ENCODE results near the gene CFTR. TPM values are rescaled to one million over a fixed set of nuclear protein-coding genes. Genes with fewer than 3 reads are reported as not detected.
A peak's percentile ranks its signal among the peaks of the same experiment; 100 is the strongest.

CFTR gene
- total RNA-seq, 1 donor from 2014 or later: 0.18 TPM

DNA sequence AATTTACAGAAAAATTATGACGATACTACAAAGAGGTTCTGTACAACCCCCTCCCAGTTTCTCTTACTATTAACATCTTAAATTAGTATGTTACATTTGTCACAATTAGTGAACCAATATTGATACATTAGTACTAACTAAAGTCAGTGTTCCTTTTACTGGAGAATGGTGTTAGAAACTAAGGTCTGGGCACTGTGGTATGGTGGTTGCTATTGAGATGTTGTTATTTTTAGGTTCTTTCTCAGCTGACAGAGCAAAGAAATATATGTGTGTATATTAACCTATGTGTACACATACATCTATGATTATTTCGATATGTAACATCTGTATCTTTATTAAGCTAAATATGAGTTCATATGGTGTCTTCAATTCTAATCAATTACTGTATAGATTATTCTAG, 11.7 kb upstream of the CFTR start:
- H3K9me3 Mint-ChIP-seq (ENCODE audit: unreplicated experiment): no peaks in the 10 kb centered on the region
- H3K4me1 Mint-ChIP-seq (ENCODE audit: unreplicated experiment): no peaks in the 10 kb centered on the region
- H3K4me3 Mint-ChIP-seq (ENCODE audit: unreplicated experiment): no peak overlapping the region
- TF ChIP-seq, protein P1, sequence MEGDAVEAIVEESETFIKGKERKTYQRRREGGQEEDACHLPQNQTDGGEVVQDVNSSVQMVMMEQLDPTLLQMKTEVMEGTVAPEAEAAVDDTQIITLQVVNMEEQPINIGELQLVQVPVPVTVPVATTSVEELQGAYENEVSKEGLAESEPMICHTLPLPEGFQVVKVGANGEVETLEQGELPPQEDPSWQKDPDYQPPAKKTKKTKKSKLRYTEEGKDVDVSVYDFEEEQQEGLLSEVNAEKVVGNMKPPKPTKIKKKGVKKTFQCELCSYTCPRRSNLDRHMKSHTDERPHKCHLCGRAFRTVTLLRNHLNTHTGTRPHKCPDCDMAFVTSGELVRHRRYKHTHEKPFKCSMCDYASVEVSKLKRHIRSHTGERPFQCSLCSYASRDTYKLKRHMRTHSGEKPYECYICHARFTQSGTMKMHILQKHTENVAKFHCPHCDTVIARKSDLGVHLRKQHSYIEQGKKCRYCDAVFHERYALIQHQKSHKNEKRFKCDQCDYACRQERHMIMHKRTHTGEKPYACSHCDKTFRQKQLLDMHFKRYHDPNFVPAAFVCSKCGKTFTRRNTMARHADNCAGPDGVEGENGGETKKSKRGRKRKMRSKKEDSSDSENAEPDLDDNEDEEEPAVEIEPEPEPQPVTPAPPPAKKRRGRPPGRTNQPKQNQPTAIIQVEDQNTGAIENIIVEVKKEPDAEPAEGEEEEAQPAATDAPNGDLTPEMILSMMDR (IDR thresholded peaks at IDR 0.05; ENCODE audit: unreplicated experiment): no peak
- no peak overlapping the region for H3K27ac Mint-ChIP-seq (ENCODE audit: unreplicated experiment)
- no peak for DNase-seq (ENCODE audit: low spot score)
- no peaks in the 10 kb centered on the region for H3K36me3 Mint-ChIP-seq (ENCODE audit: low read depth, unreplicated experiment)
- H3K27me3 Mint-ChIP-seq (ENCODE audit: unreplicated experiment): no peaks in the 10 kb centered on the region

DNA sequence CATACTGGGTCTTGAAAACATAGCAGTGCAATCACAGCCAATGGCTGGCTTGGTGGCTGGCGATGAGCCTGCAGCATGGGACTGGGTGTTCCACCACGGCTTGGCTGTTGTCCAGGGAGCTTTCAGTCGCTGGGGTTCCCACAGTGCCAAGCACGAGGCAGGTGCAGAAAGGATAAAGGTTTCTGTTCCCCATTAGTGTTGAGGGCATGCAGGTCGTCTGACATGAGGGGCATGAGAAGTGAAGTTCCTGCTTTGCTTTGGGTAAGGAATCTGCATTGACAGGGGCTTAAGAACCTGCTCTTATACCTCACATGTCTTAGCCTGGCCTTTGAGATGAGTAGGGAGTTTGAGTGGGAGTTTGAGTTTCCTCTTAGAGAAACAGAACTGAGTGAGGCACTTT, 9.0 kb upstream of the CFTR start:
- Mint-ChIP-seq H3K36me3 (ENCODE audit: low read depth, unreplicated experiment) (no peaks in the 10 kb centered on the region), H3K27me3 (ENCODE audit: unreplicated experiment) (no peaks in the 10 kb centered on the region), H3K27ac (ENCODE audit: unreplicated experiment) (no peak overlapping the region), H3K9me3 (ENCODE audit: unreplicated experiment) (no peaks in the 10 kb centered on the region), H3K4me1 (ENCODE audit: unreplicated experiment) (no peaks in the 10 kb centered on the region), H3K4me3 (ENCODE audit: unreplicated experiment) (no peak overlapping the region)
- no peak for DNase-seq (ENCODE audit: low spot score)
- TF ChIP-seq, protein P1 (IDR thresholded peaks at IDR 0.05; ENCODE audit: unreplicated experiment): no peak

DNA sequence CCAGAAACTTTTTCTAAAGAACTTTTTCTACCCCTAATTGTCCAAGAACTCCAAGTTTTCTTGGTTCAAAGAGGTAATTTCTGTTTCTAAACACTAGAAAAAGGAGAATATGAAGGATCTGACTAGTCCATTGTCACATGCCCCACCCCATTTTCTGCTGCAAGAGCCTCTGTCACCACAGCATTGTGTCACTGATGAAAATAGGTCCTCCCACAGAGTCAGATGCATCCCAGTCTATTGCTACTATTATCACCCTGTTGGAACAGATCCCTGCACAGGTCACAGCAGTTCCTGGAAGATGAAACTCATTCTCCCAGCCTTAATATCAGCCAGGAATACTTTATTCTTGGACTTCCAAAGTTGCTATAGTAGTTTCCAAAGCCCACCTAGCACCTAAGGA, 7.5 kb upstream of the CFTR start:
- Mint-ChIP-seq H3K4me3 (ENCODE audit: unreplicated experiment) (no peak overlapping the region), H3K9me3 (ENCODE audit: unreplicated experiment) (no peaks in the 10 kb centered on the region)

DNA sequence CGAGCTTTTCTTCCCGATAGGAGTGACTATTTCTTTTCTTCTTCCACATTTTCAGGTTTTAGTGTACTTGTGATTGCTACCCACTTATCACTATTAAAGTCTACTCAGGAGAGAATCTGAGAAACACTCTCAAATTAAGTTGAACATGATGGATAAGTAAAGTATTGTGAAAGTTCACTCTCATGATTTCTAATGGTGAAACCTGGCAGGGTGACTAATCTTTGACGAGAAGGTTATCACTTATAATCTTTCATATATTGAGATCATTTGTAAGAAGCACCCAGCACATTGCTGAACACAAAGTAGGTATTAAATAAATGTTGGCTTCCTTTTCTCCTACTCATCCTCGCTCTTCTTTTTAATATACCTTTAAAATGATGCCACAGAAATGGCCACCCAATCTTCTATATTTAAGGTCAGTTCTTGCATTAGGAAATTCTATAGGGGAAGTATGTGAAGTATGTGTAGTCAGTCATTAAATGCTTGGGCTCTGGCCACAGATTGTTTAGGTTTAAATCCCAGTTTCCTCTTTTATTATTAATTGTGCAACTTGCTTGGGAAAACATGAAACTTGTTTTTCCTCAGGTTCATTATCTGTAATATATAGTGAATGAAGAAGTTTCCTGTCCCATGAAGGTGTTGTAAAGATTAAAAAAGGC, 3.1 kb upstream of the CFTR start:
- TF ChIP-seq, protein P1 (IDR thresholded peaks at IDR 0.05; ENCODE audit: unreplicated experiment): no peak
- Mint-ChIP-seq H3K27ac (ENCODE audit: unreplicated experiment) (no peak overlapping the region), H3K9me3 (ENCODE audit: unreplicated experiment) (no peaks in the 10 kb centered on the region), H3K27me3 (ENCODE audit: unreplicated experiment) (no peaks in the 10 kb centered on the region), H3K4me1 (ENCODE audit: unreplicated experiment) (peaks cover 8% of the 10 kb centered on the region), H3K4me3 (ENCODE audit: unreplicated experiment) (no peak overlapping the region), H3K36me3 (ENCODE audit: low read depth, unreplicated experiment) (no peaks in the 10 kb centered on the region)
- no peak for DNase-seq (ENCODE audit: low spot score)

More for the DNA sequence above, 7.5 kb upstream of the CFTR start:
- no peak for DNase-seq (ENCODE audit: low spot score)
- Mint-ChIP-seq H3K27ac (ENCODE audit: unreplicated experiment) (no peak overlapping the region), H3K36me3 (ENCODE audit: low read depth, unreplicated experiment) (no peaks in the 10 kb centered on the region), H3K27me3 (ENCODE audit: unreplicated experiment) (no peaks in the 10 kb centered on the region), H3K4me1 (ENCODE audit: unreplicated experiment) (no peaks in the 10 kb centered on the region)
- TF ChIP-seq, protein P1 (IDR thresholded peaks at IDR 0.05; ENCODE audit: unreplicated experiment): no peak

DNA sequence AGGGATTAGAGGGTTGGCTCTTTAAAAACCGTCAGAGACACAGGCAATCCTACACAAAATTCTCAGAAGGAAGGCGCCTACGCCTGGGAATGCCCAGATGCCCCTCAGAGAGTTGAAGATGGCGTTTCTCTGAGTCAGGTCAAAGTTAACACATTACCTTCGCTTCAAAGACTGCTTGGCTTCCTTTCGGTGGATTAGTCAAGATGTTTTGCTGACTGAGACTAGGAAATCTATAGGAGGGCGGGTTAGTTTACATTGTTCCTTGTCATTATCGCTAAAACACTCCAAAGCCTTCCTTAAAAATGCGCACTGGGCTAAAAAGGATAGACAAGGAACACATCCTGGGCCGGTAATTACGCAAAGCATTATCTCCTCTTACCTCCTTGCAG, 995 bp upstream of the CFTR start:
- DNase-seq (ENCODE audit: low spot score): no peak
- Mint-ChIP-seq H3K27me3 (ENCODE audit: unreplicated experiment) (no peaks in the 10 kb centered on the region), H3K36me3 (ENCODE audit: low read depth, unreplicated experiment) (no peaks in the 10 kb centered on the region), H3K4me1 (ENCODE audit: unreplicated experiment) (peaks cover 8% of the 10 kb centered on the region), H3K9me3 (ENCODE audit: unreplicated experiment) (no peaks in the 10 kb centered on the region), H3K4me3 (ENCODE audit: unreplicated experiment) (peak overlapping the region; percentile 90), H3K27ac (ENCODE audit: unreplicated experiment) (no peak overlapping the region)
- TF ChIP-seq, protein P1 (IDR thresholded peaks at IDR 0.05; ENCODE audit: unreplicated experiment): no peak
